Lung (tissue), 12 donors: ENCODE data around the gene KRT78. TPM values are rescaled to one million over a fixed set of nuclear protein-coding genes. Genes with fewer than 3 reads are reported as not detected.

ENCODE experiments used
- ATAC-seq: fragments of 200-7000 bp; cut with Tn5 transposase; one replicate; pipeline ENCODE4 v1.9.1; 2020; ENCODE audit warnings: moderate number of reproducible peaks; ENCODE audit not compliant: insufficient read depth, low FRiP score
- DNase-seq, 3 donors: peaks; one replicate each; pipeline ENCODE4 v3.0.0-alpha.2; 2013 to 2017
- H3K27ac ChIP-seq, 2 donors: one replicate each; pipeline ENCODE4 v1.5.1; 2013; ENCODE audit warnings: mild to moderate bottlenecking in 2 of 2, moderate library complexity in 2 of 2, control low read depth in 1 of 2, inconsistent platforms in 1 of 2, low read depth in 1 of 2, low read length in 1 of 2
- H3K27me3 ChIP-seq, 3 donors: one replicate each; pipeline ENCODE4 v1.5.1; 2013; ENCODE audit warnings: low read length in 2 of 3; ENCODE audit not compliant: control insufficient read depth in 3 of 3, insufficient read depth in 3 of 3
- H3K36me3 ChIP-seq, 4 donors: one replicate each; pipeline ENCODE4 v1.5.1; 2013; ENCODE audit warnings: low read length in 4 of 4, mild to moderate bottlenecking in 1 of 4, moderate library complexity in 1 of 4; ENCODE audit not compliant: control insufficient read depth in 4 of 4, insufficient read depth in 4 of 4
- H3K4me1 ChIP-seq, 5 donors: one replicate each; pipeline ENCODE4 v1.5.1; 2013; ENCODE audit warnings: low read length in 5 of 5, mild to moderate bottlenecking in 2 of 5, moderate library complexity in 1 of 5; ENCODE audit not compliant: control insufficient read depth in 5 of 5, insufficient read depth in 5 of 5
- H3K4me3 ChIP-seq: one replicate; pipeline ENCODE4 v1.5.1; 2013; ENCODE audit warnings: mild to moderate bottlenecking, control low read depth, moderate library complexity
- H3K9ac ChIP-seq, 2 donors: one replicate each; pipeline ENCODE4 v1.5.1; 2013; ENCODE audit warnings: low read length in 2 of 2, control low read depth in 1 of 2; ENCODE audit not compliant: insufficient read depth in 1 of 2
- H3K9me3 ChIP-seq, 4 donors: one replicate each; pipeline ENCODE4 v1.5.1; 2013; ENCODE audit warnings: low read length in 3 of 4, mild to moderate bottlenecking in 1 of 4, moderate library complexity in 1 of 4; ENCODE audit not compliant: control insufficient read depth in 4 of 4, insufficient read depth in 3 of 4
- CTCF ChIP-seq: IDR thresholded peaks from 2 replicates; pipeline ENCODE4 v1.5.1; 2012; ENCODE audit warnings: mild to moderate bottlenecking; ENCODE audit errors: control extremely low read depth, extremely low read depth
- WGBS, 2 donors: extraction: QIAGEN DNeasy Blood & Tissue Kit; methylation state at CpG; one replicate each; pipeline ENCODE4 v1.1.7; 2013; 5-methylcytosine and 5-hydroxymethylcytosine counted together
- polyA plus RNA-seq, 2 donors: library from polyadenylated mRNA; stranded (reverse); fragments of 200-250 nt; gene quantifications; one replicate each; pipeline ENCODE4 v1.2.1, GENCODE V29; 2013
- total RNA-seq, 2 donors: library from RNA; depleted of rRNA in 1 of 2; stranded (reverse); fragments of >200 nt in 1 of 2; gene quantifications; one replicate each; pipeline ENCODE4 v1.2.1, GENCODE V29; 2014 to 2021
- donor health status: control.
- donor health status: control.
- donor health status: Bipolar disorder and iron deficiency.
- donor health status: healthy.
- donor health status: DM: yes; HTN: yes; CAD: no.

The KRT78 gene
- total and polyA plus RNA-seq, 4 donors, result 0.02 to 0.65 TPM; not detected in 2

- Histone ChIP-seq H3K36me3 (no peaks in the 10 kb centered on the region), H3K27me3 (peaks cover 0 to 22% (median 0%) of the 10 kb centered on the region in 3 donors), H3K4me3 (no peak overlapping the region), H3K4me1 (no peaks in the 10 kb centered on the region), H3K9me3 (no peaks in the 10 kb centered on the region), H3K9ac (no peak overlapping the region), H3K27ac (no peak overlapping the region)
- DNase-seq (no peak), ATAC-seq (no peak)
- 74 to 81% methylated on average over 4 of the region's 4 CpGs for WGBS, 2 donors
- no peak for TF ChIP-seq CTCF
These were observed 14.1 kb downstream of the KRT78 start for GRCh38 chr12:52834727-52835001.

GRCh38 chr12:52833922-52834726 is 14.7 kb downstream of the KRT78 start, which contains the start of gene KRT79:
Gene KRT79 (minus strand): TSS chr12:52834311. CDS start chr12:52834260, 51 bp downstream.
- Histone ChIP-seq H3K4me1 (no peaks in the 10 kb centered on the region), H3K36me3 (no peaks in the 10 kb centered on the region), H3K4me3 (no peak within 1 kb of the TSS), H3K27ac (no peak within 1 kb of the TSS), H3K9me3 (no peaks in the 10 kb centered on the region), H3K9ac (no peak within 1 kb of the TSS), H3K27me3 (peaks cover 0 to 20% (median 0%) of the 10 kb centered on the region in 3 donors)
- DNase-seq (no peak), ATAC-seq (no peak)
- TF ChIP-seq CTCF, result no peak
- WGBS, 2 donors, result 82 to 94% methylated on average over 21 to 22 of the region's 22 CpGs

- no peak for TF ChIP-seq CTCF
- no peak for DNase-seq
- H3K36me3 ChIP-seq, result no peaks in the 10 kb centered on the region
- H3K27ac ChIP-seq, result no peak overlapping the region
- peaks cover 0 to 16% (median 0%) of the 10 kb centered on the region in 3 donors for H3K27me3 ChIP-seq
- no peaks in the 10 kb centered on the region for H3K4me1 ChIP-seq
- H3K4me3 ChIP-seq, result no peak overlapping the region
- H3K9ac ChIP-seq, result no peak overlapping the region
- no peaks in the 10 kb centered on the region for H3K9me3 ChIP-seq
- no peak for ATAC-seq
- WGBS, 2 donors, result 90 to 94% methylated on average over 20 of the region's 20 CpGs
These were observed 15.5 kb downstream of the KRT78 start for GRCh38 chr12:52832985-52833905.
